HEK293 (cell line): ENCODE results near the gene CST6.

ENCODE experiments used
- CTCF ChIP-seq: fragments of 450-650 bp; formaldehyde crosslinking; IDR thresholded peaks from 2 replicates; pipeline ENCODE4 v1.5.1; 2016; ENCODE audit warnings: missing biosample characterization, missing genetic modification characterization
- ZBTB1 ChIP-seq: fragments of 450-650 bp; formaldehyde crosslinking; IDR thresholded peaks from 2 replicates; pipeline ENCODE4 v1.5.1; 2016; ENCODE audit warnings: missing biosample characterization, missing genetic modification characterization
- ZNF133 ChIP-seq: fragments of 450-650 bp; formaldehyde crosslinking; IDR thresholded peaks from 2 replicates; pipeline ENCODE4 v1.5.1; 2016; ENCODE audit warnings: missing biosample characterization, missing genetic modification characterization
- ZNF626 ChIP-seq: fragments of 450-650 bp; sonication (Bioruptor Pico); formaldehyde crosslinking; IDR thresholded peaks from 2 replicates; pipeline ENCODE4 v1.5.1; 2018; ENCODE audit warnings: missing biosample characterization, missing genetic modification characterization, inconsistent platforms

DNA sequence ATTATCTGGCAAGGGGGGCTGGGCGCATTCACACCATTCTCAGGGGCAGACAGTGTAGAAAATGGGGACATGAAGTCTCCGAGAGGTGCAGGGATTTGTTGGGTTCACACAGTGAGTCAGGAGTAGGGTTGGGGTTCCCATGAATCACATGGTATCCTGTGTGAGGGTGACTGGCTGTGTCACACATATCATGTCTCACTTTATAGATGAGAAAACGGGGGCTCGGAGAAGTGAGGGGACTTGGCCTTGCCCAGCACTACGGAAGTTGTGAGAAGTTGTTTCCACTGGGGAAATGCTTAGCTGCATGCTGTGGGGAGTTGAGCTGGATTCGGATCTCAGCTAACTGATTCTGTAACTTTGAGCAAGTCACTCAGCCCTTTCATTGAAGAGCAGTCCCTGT lies 32.9 kb downstream of the CST6 start:
- no peak for TF ChIP-seq ZNF133
- TF ChIP-seq CTCF (tag by site-specific recombination), result no peak
- TF ChIP-seq ZNF626 (tag by site-specific recombination), result no peak
- no peak for TF ChIP-seq ZBTB1 (tag by site-specific recombination)
